ENCODE measurements around the gene CSNK1G3.

DNA sequence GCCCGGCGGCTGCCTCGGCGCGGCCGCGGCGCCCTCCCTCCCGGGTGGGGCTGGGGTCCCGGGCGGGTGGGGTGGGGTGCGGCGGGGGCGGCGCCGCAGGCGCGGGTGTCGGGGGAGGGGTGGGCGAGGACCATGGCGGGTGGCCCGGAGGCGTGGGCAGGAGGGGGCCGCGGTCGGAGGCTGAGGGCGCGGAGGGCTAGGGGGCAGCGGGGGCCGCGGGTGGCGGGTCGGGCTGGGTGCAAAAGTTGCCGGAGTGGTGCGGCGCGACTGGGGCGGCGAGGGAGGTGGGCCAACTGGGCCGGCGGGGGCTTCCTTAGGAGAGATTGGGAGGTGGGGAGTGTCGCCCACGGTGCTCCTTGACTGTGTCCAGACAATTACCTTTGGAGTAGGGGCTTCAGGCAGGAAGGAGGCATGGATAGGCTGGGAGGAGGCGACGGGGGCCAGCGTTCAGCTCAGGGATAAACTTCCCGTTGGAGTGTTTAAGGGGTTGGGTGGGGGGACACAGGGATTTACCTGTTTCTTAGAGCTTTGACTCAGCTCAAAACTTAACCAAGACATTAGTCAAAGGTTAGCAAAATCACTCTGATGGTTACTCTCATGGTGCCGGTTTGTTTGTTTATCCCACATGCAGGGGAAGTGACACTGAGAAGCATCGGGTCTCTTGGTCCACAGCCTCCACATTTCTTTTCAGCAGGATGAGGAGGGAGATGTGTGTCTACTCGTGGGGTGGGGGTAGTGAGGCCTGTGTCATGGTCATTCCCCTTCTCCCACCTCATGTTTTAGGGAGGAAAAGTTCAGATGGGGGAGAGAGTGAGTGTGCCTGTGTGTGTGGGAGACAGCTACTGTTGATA lies 859 bp downstream of the CSNK1G3 start:
- TF ChIP-seq, protein P1, sequence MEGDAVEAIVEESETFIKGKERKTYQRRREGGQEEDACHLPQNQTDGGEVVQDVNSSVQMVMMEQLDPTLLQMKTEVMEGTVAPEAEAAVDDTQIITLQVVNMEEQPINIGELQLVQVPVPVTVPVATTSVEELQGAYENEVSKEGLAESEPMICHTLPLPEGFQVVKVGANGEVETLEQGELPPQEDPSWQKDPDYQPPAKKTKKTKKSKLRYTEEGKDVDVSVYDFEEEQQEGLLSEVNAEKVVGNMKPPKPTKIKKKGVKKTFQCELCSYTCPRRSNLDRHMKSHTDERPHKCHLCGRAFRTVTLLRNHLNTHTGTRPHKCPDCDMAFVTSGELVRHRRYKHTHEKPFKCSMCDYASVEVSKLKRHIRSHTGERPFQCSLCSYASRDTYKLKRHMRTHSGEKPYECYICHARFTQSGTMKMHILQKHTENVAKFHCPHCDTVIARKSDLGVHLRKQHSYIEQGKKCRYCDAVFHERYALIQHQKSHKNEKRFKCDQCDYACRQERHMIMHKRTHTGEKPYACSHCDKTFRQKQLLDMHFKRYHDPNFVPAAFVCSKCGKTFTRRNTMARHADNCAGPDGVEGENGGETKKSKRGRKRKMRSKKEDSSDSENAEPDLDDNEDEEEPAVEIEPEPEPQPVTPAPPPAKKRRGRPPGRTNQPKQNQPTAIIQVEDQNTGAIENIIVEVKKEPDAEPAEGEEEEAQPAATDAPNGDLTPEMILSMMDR (IDR thresholded peaks at IDR 0.05): no peak
- no peak for TF ChIP-seq ZFX (IDR thresholded peaks at IDR 0.05; ENCODE audit: borderline replicate concordance)
